ENCODE measurements around the gene ECHDC3. TPM values are rescaled to one million over a fixed set of nuclear protein-coding genes. Genes with fewer than 3 reads are reported as not detected.

The ECHDC3 gene
- total and polyA plus RNA-seq, 2 donors (not counting 3 experiments of a cell fraction or from before 2014, with no cell fraction given) = 6.0 to 7.3 TPM

GRCh38 chr10:11725912-11726311 is 16.3 kb upstream of the ECHDC3 start:
- intact Hi-C loops (cut with micrococcal nuclease) (loop anchor here (1.0 kb wide), 3 partner anchors 32 to 211 kb away; no protein-coding TSS in a partner anchor), dilution Hi-C loops (cut with MboI; ENCODE audit: extremely low pct_ligation_motif_present, low sequenced_read_pairs) (no loop called here)
- no peak for FAIRE-seq
- no peak for TF ChIP-seq JUN (IDR thresholded peaks at IDR 0.05; ENCODE audit: borderline replicate concordance, insufficient read depth, insufficient read length, low read depth)
- no peak for TF ChIP-seq GATA2 (IDR thresholded peaks at IDR 0.05; ENCODE audit: insufficient read depth, insufficient read length, low read depth, low read length)
- no peak for TF ChIP-seq MYC (IDR thresholded peaks at IDR 0.05; ENCODE audit: low read depth, low read length)
- no peak for TF ChIP-seq POLR2A (IDR thresholded peaks at IDR 0.05; ENCODE audit: low read depth, low read length)
- no peak for TF ChIP-seq MAX (IDR thresholded peaks at IDR 0.05; ENCODE audit: insufficient read depth, insufficient read length)
- no peak for TF ChIP-seq POLR2AphosphoS5 (IDR thresholded peaks at IDR 0.05; ENCODE audit: insufficient read depth, low read depth, low read length)
- TF ChIP-seq EZH2 (IDR thresholded peaks at IDR 0.05; ENCODE audit: borderline replicate concordance, low read depth, low read length, severe bottlenecking) = no peak
- no peak for TF ChIP-seq FOS (IDR thresholded peaks at IDR 0.05; ENCODE audit: borderline replicate concordance, insufficient read depth, low read length)
- TF ChIP-seq, protein P1, sequence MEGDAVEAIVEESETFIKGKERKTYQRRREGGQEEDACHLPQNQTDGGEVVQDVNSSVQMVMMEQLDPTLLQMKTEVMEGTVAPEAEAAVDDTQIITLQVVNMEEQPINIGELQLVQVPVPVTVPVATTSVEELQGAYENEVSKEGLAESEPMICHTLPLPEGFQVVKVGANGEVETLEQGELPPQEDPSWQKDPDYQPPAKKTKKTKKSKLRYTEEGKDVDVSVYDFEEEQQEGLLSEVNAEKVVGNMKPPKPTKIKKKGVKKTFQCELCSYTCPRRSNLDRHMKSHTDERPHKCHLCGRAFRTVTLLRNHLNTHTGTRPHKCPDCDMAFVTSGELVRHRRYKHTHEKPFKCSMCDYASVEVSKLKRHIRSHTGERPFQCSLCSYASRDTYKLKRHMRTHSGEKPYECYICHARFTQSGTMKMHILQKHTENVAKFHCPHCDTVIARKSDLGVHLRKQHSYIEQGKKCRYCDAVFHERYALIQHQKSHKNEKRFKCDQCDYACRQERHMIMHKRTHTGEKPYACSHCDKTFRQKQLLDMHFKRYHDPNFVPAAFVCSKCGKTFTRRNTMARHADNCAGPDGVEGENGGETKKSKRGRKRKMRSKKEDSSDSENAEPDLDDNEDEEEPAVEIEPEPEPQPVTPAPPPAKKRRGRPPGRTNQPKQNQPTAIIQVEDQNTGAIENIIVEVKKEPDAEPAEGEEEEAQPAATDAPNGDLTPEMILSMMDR (IDR thresholded peaks at IDR 0.05; ENCODE audit: extremely low read depth in 1 of 2, insufficient read depth in 1 of 2, low read depth in 1 of 2, low read length in 2 of 2) = no peak
- Histone ChIP-seq H3K4me3 (replicated peaks in 1 of 3; ENCODE audit: insufficient read depth in 1 of 3, low read depth in 1 of 3, low read length in 3 of 3) (no peak overlapping the region), H4K20me1 (replicated peaks; ENCODE audit: control insufficient read depth, extremely low read depth, insufficient read depth, low read length) (no peaks in the 10 kb centered on the region), H3K27ac (ENCODE audit: insufficient read depth, low read depth, low read length) (no peak overlapping the region), H3K9me1 (replicated peaks; ENCODE audit: control insufficient read depth, extremely low read depth, insufficient read depth, low read length) (no peaks in the 10 kb centered on the region), H3K9ac (replicated peaks; ENCODE audit: extremely low read depth, insufficient read depth, low read length) (no peak overlapping the region), H3K27me3 (ENCODE audit: control insufficient read depth in 2 of 2, insufficient read depth in 2 of 2, low read length in 2 of 2) (peaks cover 0 to 3% of the 10 kb centered on the region in 2 experiments), H3K79me2 (ENCODE audit: control insufficient read depth, insufficient read depth, low read length) (no peaks in the 10 kb centered on the region), H3K4me2 (ENCODE audit: insufficient read depth, low read length) (no peak overlapping the region), H3K9me3 (replicated peaks; ENCODE audit: control insufficient read depth, insufficient read depth, low read length) (no peaks in the 10 kb centered on the region), H2AFZ (ENCODE audit: low read depth, low read length) (no peak overlapping the region), H3K36me3 (ENCODE audit: control insufficient read depth in 2 of 2, extremely low read depth in 1 of 2, insufficient read depth in 2 of 2, low read length in 2 of 2) (no peaks in the 10 kb centered on the region), H3K4me1 (ENCODE audit: control insufficient read depth, extremely low read depth, insufficient read depth, low read length) (no peaks in the 10 kb centered on the region)
- no peak for DNase-seq (ENCODE audit: low read depth, low spot score)
- ChIA-PET CTCF (interaction anchor here (0.7 to 6.2 kb wide), 10 partner anchors 32 to 221 kb away, joined by 3 to 133 read pairs (median 6); no protein-coding TSS in a partner anchor), POLR2A (no interaction called here)
- no TSS peak for BruUV-seq (replicated peaks)
